IPS DF 4.7 (cell line): ENCODE results near the gene CRYZL1.

Source experiments
- DNase-seq: peaks from one replicate; pipeline ENCODE4 v3.0.0-alpha.2; 2013; ENCODE audit warnings: low spot score; ENCODE audit errors: extremely low read depth

CRYZL1 gene

DNA sequence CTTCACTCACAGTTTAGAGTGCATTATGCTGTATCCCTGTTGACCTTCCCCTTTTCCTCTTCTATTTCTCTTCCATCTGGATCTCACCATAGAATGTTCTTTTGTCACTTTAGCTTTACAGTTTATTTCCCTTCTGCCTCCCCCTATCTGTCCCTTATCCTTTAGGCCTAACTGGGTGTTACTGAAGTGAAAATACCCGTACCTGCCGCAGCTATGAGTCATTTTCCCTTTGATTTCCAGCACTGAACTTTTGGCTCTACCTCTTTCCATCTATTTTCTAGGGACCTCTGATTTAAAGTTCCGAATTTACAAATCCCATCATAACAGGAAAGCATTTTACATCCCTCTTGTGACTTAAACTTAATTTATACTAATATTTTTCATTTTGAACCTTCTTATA is 20.5 kb upstream of the CRYZL1 start:
- no peak for DNase-seq

DNA sequence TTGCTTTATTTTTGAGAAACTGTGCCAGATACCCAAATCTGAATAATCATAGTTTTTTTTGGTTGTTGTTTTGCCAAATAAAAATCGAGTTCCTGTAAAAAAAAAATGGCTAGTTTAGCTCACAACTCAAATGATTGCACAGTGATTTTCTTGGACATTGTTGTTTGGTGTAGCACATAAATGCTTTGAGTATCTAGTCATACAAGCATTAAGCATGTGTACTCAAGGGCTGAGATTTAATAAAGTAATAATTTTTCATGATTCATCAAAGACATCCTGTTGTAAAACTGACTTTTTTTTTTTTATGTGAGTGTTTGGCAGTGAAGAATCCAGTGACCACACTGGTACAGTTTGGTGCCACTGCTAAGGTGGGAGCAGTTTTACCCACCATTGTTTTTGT is 19.6 kb upstream of the CRYZL1 start:
- DNase-seq = no peak

DNA sequence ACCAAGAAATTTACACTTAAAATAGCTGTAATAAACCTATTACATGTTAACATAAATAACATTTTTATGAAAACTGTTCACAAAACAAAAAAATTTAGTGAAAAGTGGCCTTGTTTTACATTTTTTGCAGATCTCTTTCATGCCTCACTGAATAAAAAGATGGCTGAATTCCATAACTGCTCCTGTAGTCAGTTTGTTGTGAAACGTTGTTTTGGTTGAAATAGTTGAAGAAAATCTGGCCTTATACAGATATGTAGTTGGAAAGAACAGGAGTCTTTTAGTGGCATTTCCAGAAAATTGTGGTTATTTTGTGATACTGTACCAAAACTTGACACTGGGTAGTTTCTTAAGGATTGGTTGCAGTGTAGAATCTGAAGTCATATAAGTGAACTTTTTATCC is 18.9 kb upstream of the CRYZL1 start:
- DNase-seq = no peak

DNA sequence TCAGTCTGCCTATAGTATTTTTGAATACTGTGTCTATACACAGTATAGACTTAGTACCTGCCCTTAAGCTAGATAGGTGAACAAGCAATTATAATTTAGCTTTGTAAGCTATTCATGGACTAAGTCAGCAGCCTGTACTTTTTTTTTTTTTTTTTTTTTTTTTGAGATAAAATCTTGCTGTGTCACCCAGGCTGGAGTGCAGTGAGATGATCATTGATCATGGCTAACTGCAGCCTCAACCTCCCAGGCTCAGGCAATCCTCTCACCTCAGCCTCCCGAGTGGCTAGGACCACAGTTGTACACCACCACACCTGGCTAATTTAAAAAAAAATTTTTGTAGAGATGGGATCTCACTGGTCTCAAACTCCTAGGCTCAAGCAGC is 18.0 kb upstream of the CRYZL1 start:
- DNase-seq = no peak

DNA sequence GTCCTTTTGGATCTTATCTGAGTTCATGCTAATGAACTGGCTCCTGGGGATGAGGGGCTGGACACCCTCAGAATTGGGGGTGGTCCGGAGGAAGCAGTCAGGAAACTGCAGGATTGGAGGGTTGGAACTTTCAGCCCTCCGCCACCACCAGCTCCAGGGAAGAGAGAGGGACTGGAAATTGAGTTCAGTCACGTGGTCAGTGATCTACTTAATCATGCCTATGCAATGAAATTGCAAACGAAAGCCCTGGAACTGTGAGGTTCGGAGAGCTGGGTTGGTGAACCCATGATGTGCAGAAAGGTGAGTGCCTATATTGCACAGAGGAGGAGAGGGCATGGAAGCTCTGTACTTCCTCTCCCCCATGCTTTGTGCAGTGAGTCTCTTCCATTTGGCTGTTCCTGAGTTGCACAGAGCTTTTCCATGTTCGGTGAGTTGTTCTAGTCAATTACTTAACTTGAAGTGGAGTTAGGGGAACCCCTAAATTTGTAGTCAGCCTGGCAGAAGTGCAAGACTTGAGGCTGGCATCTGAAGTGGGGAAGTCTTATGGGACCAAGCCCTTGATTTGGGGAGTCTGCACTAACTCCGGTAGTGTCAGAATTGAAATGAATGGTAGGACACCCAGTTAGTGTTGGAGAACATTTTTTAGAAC is 17.5 kb upstream of the CRYZL1 start:
- DNase-seq = no peak

DNA sequence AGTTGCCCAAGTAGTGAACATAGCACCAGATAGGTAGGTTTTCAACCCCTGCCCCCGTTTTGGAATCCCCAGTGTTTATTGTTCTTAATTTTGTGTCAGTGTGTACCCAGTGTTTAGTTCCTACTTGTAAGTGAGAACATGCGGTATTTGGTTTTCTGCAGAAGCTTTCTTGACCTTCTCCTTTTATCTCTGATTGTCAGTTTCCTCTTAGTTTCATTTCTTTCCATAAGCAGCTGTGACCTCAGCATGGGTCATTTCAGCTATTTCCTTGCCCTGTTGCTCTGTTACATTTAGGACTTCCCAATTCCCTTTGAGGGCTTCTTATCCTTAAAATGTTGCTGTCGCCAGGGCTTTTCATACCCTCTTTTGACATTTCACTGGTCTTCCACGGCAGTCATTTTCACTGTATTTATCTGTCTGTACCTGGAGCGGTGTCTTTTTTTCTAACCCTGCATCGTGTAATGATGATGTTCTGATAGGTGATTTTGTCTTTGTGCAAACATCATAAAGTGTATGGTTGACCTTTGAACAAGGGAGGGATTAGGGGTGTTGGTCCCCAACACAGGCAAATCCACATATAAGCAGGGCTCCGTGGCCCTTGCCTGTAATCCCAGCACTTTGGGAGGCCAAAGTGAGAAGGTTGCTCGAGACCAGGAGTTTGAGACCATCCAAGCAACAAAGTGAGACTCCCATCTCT is 15.7 kb upstream of the CRYZL1 start:
- no peak for DNase-seq

DNA sequence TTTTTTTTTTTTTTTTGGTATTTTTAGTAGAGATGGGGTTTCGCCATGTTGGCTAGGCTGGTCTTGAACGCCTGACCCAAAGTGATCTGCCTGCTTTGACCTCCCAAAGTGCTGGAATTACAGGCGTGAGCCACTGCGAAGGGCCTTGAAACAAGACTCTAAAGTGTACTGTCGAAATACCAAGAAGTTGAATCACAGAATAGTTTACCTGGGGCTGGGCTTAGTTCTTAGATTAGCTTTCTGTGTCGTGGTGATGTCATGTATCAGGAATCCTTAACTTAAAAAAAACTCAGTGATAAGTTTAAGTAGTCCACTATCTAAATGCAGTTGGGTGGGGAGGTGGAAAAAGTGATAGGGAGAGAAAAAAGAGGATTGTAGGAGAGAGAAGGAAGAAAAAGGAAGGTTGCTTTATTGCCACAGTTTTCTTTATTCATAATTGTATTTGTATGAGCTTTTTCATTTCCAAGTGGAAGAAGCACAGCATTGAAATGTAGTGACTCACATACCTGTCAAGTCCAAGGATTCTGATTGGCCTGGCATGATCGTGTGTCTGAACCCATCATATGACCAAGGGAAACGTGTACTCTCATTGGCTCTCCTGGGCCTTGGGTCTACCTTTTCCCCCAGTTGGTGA is 14.2 kb upstream of the CRYZL1 start:
- DNase-seq = no peak

DNA sequence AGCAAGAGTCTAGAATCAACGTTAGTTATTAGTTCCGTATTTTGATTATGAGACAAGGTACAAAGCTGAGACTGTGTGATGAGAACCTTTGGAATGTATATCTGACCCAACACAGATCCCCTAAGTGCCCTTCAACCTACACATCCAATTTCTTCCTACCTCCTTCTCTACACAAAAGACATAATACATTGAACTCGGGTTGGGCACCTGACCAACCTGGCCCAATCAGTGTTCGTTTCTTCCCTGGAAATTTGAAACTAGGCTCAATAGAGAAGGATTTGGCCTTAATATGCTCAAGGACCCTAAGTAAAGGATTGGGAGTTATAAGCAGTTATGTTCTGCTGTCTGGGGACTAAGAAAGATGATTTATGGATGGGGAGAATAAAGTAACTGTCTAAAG is 12.9 kb upstream of the CRYZL1 start:
- DNase-seq = no peak

DNA sequence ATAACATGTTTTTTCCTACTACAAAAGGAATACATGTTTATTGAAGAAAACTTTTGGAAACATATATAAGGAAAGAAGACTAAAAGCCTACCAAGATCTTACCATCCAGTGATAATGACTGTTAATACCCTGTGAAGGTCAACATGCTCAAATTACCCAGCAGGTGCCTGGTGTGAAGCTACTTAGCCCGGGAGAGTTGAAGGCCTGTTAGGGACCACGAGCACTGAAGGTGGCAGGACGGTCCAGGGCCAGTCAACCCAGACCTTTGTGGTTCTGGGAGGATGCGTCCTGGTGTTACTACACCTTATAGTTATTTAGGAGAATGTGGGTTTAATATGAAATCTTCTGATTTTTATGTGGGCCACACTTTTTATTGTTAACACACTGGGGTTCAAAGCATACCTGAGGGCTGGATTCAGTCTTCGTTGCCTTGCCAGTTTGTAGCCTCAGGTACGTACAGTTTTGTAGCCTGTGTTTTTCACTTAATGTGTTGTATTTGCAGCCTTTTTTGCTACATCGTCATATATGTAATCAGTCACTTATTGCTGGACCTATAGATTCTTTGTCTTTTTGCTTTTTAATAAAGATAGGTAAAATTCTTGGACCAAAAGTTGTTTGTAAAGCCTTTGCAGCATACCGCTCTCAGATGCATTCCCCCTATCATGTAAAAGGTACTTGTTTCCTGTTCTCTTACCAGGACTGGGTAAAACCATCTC is 10.6 kb upstream of the CRYZL1 start:
- no peak for DNase-seq

DNA sequence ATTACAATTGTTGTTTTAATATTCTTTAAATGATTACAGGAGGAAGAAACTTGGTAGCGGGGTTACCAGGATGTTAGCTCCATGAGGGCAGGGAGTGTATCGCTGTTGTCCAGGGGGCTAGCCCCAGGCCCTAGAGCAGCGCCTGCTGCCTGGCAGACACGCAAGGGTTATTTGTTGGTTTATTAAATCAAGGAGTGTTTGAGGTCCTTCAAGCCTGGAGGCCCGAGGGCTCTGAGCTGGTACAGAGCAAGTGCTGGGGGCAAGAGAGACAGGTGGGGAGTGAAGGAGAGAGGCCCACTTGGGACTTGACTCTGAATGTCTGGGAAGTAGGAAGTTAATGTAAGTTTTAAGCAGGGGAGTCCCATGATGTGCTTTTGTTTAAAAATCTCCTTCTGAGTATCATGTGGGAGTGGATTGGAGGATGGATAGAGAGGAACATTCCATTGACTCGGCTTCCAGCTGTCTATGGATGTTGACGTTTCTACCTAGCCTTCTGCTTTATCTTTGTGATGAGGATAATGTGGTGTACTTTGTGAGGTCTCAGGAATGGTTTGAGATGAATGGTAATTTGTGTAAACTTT is 9.5 kb upstream of the CRYZL1 start:
- no peak for DNase-seq

DNA sequence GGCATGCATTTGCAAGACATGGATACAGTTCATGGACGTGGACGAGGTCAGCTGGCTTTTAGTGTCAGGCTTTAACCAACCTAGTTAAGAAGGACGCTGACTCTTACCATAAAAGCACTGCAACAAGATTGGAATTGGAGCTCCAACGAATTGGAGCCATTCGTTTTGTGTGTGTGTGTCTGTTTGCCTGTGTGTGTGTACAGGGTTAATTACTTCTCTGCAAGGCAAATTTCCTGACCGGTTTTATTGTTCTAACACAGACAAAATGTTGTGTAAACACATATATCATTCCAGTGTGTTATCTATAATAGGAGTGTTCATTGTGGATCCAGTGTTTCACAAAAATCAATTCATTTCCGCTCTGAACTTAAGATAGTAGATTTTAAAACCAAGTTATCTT is 8.7 kb upstream of the CRYZL1 start:
- no peak for DNase-seq

DNA sequence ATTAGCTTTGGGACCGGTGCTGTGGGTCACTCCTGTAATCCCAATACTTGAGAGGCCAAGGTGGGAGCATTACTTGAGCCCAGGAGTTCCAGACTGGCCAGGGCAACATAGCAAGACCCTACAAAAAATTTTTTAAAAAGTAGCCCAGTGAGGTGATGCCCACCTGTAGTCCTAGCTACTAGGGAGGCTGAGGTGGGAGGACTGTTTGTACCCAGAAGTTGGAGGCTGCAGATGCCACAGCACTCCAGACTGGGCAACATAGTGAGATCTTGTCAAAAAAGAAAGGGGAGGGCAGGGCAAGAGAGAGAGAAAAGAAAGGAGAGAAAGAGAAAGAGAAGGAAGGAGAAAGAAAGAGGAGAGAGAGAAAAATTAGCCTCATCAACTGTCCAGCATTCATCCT is 7.0 kb upstream of the CRYZL1 start:
- no peak for DNase-seq

DNA sequence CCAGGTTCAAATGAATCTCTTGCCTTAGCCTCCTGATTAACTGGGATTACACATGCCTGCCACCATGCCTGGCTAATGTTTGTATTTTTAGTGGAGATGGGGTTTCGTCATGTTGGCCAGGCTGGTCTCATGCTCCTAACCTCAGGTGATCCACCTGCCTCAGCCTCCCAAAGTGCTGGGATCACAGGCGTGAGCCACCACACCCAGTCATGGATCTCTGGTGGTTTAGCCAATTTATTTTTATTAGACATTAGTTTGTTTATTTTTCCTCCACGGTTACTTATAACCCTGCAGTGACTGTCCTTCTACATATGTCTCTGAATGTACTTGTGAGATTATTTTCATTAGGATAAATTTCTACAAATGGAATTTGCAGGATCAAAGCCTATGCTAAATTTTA is 6.0 kb upstream of the CRYZL1 start:
- DNase-seq = no peak

DNA sequence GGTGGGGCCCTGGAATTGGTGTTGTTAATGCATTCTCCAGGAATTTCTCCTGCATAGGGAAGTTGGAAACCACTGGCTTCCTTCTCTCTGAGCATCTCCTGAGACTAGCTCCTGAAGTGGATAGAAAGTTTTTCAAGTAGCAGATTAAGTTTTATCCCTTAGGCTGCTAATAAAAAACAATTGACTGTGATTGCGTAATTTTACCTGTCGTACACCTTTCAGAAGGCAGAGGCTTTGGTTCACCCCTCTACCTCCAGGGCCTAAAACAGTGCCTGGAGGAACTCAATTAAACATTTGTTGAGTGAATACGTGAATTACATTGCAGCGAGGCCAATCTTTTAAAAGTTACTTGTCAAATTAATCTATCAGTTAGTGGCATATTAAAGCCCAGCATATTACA is 4.2 kb upstream of the CRYZL1 start:
- DNase-seq = no peak

DNA sequence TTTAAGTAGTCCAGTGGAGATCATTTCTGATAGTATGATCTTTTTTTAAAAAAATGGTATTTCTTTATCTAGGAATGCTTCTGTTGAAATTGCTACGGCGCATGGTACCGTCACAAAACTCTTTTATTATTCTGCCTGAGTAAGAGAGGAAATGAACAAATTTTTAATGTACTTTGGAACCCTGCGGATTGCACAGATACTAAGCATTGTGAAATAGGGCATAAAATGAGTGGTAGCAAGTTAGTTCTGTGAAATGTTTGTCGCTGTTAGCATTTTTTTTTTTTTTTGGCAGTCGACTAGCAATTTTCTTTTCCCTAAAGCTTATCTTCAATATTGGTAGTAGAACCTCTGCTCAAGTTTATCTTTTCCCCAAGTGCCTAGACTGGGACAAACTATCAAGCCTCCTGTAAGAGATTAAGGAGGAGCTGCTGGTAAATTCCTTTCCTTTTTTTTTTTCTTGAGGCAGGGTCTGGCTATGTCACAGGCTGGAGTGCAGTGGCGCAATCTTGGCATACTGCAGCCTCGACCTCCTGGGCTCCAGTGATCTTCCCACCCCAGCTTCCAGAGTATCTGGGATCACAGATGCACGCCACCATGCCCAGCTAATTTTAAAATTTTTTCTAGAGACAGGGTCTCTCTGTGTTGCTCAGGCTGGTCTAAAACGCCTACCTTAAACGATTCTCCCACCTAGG is 3.0 kb upstream of the CRYZL1 start:
- DNase-seq = no peak

DNA sequence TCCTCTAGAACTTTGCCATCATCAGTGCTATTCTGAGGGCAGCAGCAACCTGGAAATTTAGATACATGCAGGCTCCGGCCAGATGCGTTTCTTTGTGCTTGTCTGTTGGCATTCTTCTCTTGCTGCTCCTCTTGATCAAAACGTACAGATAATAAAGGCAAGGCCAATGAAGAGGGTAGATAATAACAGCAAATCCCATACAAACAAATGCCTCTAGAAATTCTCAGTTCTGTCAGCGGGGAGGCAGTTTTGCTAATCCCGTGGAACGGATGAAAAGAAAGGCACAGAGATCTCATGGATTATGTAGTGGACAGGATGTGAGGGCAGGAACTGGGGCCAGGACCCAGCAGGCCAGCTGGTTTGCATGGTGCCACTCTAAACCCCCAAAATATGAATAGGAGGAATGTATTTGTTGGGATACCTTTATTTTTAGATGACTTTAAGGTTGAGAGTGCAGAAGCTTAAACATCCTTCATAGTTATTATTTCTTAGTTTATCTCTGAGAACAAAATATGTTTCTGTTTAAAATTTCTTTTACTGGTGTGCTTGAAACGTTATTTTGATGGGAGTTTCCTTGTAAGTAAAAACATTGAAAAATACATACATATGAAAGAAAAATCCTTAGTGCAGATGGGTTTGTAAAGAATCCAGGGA is 2.2 kb upstream of the CRYZL1 start:
- no peak for DNase-seq

DNA sequence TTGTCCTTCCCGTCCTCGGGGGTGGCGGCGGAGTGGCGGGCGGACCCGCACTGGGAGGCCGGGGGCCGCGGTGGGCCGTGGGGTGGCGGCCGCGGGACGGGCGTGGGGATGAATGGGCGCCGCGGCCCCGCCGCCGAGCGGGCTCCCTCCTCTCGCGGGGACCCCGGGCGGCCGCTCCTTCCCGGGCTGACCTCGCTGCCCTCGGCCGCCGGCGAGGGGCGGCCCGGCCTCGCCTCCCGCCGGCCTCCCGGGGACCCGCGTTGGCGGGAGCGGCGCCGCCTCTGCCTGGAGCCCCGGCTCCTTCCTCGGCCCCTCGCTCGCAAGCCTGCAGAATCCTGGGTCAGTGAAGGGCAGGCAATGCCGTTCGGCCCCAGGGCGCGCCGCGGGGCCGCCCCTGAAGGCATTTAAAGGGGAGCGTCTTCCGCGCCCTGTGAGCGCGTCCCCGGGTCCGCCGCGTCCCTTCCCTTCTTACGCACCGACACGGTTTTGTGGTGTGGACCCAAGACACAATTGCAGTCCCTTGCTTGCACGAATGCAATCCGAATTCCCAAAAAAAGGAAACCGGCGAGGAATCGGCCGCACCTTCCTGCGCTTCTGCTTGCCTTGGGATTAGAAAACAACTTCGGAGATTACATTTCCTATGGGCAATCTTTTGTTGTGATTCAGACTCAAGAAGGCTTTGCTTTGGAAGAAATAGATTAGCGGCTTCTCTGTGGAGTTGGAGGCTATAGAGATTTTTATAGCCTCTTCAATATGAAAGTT is 1.5 kb upstream of the CRYZL1 start:
- DNase-seq = no peak

DNA sequence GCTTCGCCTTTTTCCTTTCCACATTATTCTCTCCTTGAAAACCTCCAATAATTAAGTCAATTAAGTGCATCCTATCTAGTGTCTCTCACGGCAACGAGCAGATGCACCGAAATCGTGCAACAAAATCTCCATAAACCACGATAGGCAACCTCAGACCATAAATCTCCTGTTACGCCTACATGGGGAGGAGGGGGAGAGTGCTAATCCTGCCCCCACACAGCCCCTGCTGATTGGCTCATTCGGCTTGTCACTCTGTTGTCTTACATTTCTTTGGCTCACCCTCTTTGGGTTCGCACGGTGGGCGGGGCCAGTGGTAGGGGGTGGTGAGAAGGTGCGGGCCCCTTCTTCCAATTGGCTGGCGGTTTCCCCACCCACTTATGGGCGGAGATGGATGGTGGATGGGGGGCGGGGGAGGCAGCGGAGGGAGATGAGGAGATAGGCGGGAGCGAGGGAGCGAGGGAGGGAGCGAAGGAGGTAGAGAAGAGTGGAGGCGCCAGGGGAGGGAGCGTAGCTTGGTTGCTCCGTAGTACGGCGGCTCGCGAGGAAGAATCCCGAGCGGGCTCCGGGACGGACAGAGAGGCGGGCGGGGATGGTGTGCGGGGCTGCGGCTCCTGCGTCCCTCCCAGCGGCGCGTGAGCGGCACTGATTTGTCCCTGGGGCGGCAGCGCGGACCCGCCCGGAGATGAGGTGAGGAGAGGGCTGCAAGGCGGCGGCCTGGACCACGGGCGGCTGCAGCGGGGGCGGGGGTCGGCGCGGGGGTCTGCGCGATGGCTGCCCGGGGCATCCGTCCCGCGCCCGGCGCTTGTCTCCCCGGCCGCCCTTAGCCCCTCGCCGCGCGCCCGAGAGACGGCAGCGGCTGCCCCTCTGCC is 720 bp upstream of the CRYZL1 start, which contains the start of gene ITSN1:
Gene ITSN1, plus strand, starts transcription at position 475 of the 869 bp plus-strand sequence. CDS start 76,328 bp downstream, outside the sequence.
- DNase-seq = peak; percentile 92
